Activated T-helper 17 cell treated with anti-CD3 and anti-CD28 coated beads, Interleukin-2, amount 50 U/mL, for 72 hours (primary cell): ENCODE data around the gene VPS29. TPM values are rescaled to one million over a fixed set of nuclear protein-coding genes. Genes with fewer than 3 reads are reported as not detected.
"Not testable (repeated sequence)": the region's sequence is repeated elsewhere in the genome, so short reads cannot be mapped to it uniquely, and the experiment has no call there.

Source experiments
- ATAC-seq: fragments of 150-1000 bp; cut with Tn5 transposase; replicated peaks from 2 replicates; pipeline ENCODE4 v1.10.0; 2021; ENCODE audit warnings: mild to moderate bottlenecking, moderate library complexity
- H3K27ac Mint-ChIP-seq: one replicate; pipeline ENCODE4 v1.8.0; 2022; ENCODE audit warnings: mixed read lengths
- H3K27me3 Mint-ChIP-seq: one replicate; pipeline ENCODE4 v1.8.0; 2022; ENCODE audit warnings: mixed read lengths
- H3K36me3 Mint-ChIP-seq: one replicate; pipeline ENCODE4 v1.8.0; 2022; ENCODE audit warnings: low read depth, mild to moderate bottlenecking, mixed read lengths
- H3K4me1 Mint-ChIP-seq: one replicate; pipeline ENCODE4 v1.8.0; 2022; ENCODE audit warnings: mixed read lengths
- H3K4me3 Mint-ChIP-seq: one replicate; pipeline ENCODE4 v1.8.0; 2022; ENCODE audit warnings: mild to moderate bottlenecking, mixed read lengths
- H3K9me3 Mint-ChIP-seq: one replicate; pipeline ENCODE4 v1.8.0; 2022; ENCODE audit warnings: mixed read lengths
- total RNA-seq, 2 donors: library from RNA; stranded (reverse); gene quantifications; one replicate each; pipeline ENCODE4 v1.2.3, GENCODE V29; 2022

VPS29 gene
- total RNA-seq, 2 donors from 2014 or later: 103 to 125 TPM

- Mint-ChIP-seq H3K27ac (no peak overlapping the region), H3K36me3 (peaks cover 42% of the 10 kb centered on the region), H3K27me3 (no peaks in the 10 kb centered on the region), H3K4me3 (peak overlapping the region; percentile 93), H3K4me1 (peaks cover 9% of the 10 kb centered on the region), H3K9me3 (peaks cover 4% of the 10 kb centered on the region)
- no peak for ATAC-seq
Measured at GRCh38 chr12:110503432-110503831, 1.5 kb upstream of the VPS29 start.

- Mint-ChIP-seq H3K27me3 (no peaks in the 10 kb centered on the region), H3K4me1 (peaks cover 9% of the 10 kb centered on the region), H3K27ac (peak overlapping the region; percentile 98), H3K36me3 (peaks cover 61% of the 10 kb centered on the region), H3K4me3 (peak overlapping the region; percentile 93), H3K9me3 (peaks cover 4% of the 10 kb centered on the region)
- ATAC-seq: peak; percentile 25
Measured at GRCh38 chr12:110501399-110501751, 536 bp downstream of the VPS29 start.

- H3K4me3 Mint-ChIP-seq: peak overlapping the region; percentile 93
- H3K9me3 Mint-ChIP-seq: peaks cover 4% of the 10 kb centered on the region
- H3K4me1 Mint-ChIP-seq: peaks cover 9% of the 10 kb centered on the region
- H3K27ac Mint-ChIP-seq: no peak overlapping the region
- H3K27me3 Mint-ChIP-seq: no peaks in the 10 kb centered on the region
- H3K36me3 Mint-ChIP-seq: peaks cover 83% of the 10 kb centered on the region
- no peak for ATAC-seq
Measured at GRCh38 chr12:110498984-110499706, 2.8 kb downstream of the VPS29 start.

GRCh38 chr12:110475426-110475825, 26.5 kb downstream of the VPS29 start:
- Mint-ChIP-seq H3K4me1 (no peaks in the 10 kb centered on the region), H3K4me3 (no peak overlapping the region), H3K9me3 (no peaks in the 10 kb centered on the region), H3K36me3 (peaks cover 51% of the 10 kb centered on the region), H3K27ac (no peak overlapping the region), H3K27me3 (no peaks in the 10 kb centered on the region)
- ATAC-seq: no peak

GRCh38 chr12:110468214-110469048, 33.5 kb downstream of the VPS29 start, which contains the start of the genes FAM216A and GPN3:
Gene FAM216A, plus strand, starts transcription at chr12:110468845. Its CDS starts 31 bp downstream, at chr12:110468876.
Gene GPN3, minus strand, starts transcription at chr12:110468257. Its CDS starts 54 bp downstream, at chr12:110468203.
- H3K36me3 Mint-ChIP-seq: peaks cover 66% of the 10 kb centered on the region
- H3K27ac Mint-ChIP-seq: peak within 1 kb of the TSS; percentile 92
- no peaks in the 10 kb centered on the region for H3K9me3 Mint-ChIP-seq
- peak within 1 kb of the TSS; percentile 87 for H3K4me3 Mint-ChIP-seq
- H3K27me3 Mint-ChIP-seq: no peaks in the 10 kb centered on the region
- ATAC-seq: peak; percentile 86
- H3K4me1 Mint-ChIP-seq: peaks cover 4% of the 10 kb centered on the region

GRCh38 chr12:110467847-110468213, 34.1 kb downstream of the VPS29 start:
- Mint-ChIP-seq H3K36me3 (peaks cover 69% of the 10 kb centered on the region), H3K27me3 (no peaks in the 10 kb centered on the region), H3K4me1 (peaks cover 4% of the 10 kb centered on the region), H3K27ac (peak overlapping the region; percentile 92), H3K4me3 (peak overlapping the region; percentile 87), H3K9me3 (no peaks in the 10 kb centered on the region)
- ATAC-seq: no peak

- Mint-ChIP-seq H3K27ac (no peak overlapping the region), H3K36me3 (peaks cover 72% of the 10 kb centered on the region), H3K27me3 (no peaks in the 10 kb centered on the region), H3K4me1 (peaks cover 4% of the 10 kb centered on the region), H3K4me3 (peak overlapping the region; percentile 87), H3K9me3 (no peaks in the 10 kb centered on the region)
- ATAC-seq: no peak
Measured at GRCh38 chr12:110466791-110467190, 35.1 kb downstream of the VPS29 start.

- not testable (repeated sequence) for H3K27ac Mint-ChIP-seq, H3K9me3 Mint-ChIP-seq, H3K4me3 Mint-ChIP-seq, H3K27me3 Mint-ChIP-seq, H3K4me1 Mint-ChIP-seq, ATAC-seq
- H3K36me3 Mint-ChIP-seq: peaks cover 76% of the 10 kb centered on the region
Measured at GRCh38 chr12:110465765-110466164, 36.1 kb downstream of the VPS29 start.

- no peak for ATAC-seq
- H3K4me1 Mint-ChIP-seq: peaks cover 4% of the 10 kb centered on the region
- H3K27me3 Mint-ChIP-seq: no peaks in the 10 kb centered on the region
- H3K4me3 Mint-ChIP-seq: no peak overlapping the region
- H3K36me3 Mint-ChIP-seq: peaks cover 76% of the 10 kb centered on the region
- H3K9me3 Mint-ChIP-seq: no peaks in the 10 kb centered on the region
- H3K27ac Mint-ChIP-seq: no peak overlapping the region
Measured at GRCh38 chr12:110465024-110465423, 36.9 kb downstream of the VPS29 start.

- ATAC-seq, H3K27ac Mint-ChIP-seq, H3K4me3 Mint-ChIP-seq, H3K9me3 Mint-ChIP-seq, H3K27me3 Mint-ChIP-seq, H3K4me1 Mint-ChIP-seq: not testable (repeated sequence)
- H3K36me3 Mint-ChIP-seq: peaks cover 94% of the 10 kb centered on the region
Measured at GRCh38 chr12:110461189-110461588, 40.7 kb downstream of the VPS29 start.

GRCh38 chr12:110458756-110459155, 43.2 kb downstream of the VPS29 start:
- no peak for ATAC-seq
- Mint-ChIP-seq H3K4me3 (no peak overlapping the region), H3K27me3 (no peaks in the 10 kb centered on the region), H3K27ac (no peak overlapping the region), H3K4me1 (no peaks in the 10 kb centered on the region), H3K9me3 (no peaks in the 10 kb centered on the region), H3K36me3 (peaks cover 97% of the 10 kb centered on the region)

GRCh38 chr12:110453569-110454296, 48.2 kb downstream of the VPS29 start:
- Mint-ChIP-seq H3K36me3 (peaks cover 90% of the 10 kb centered on the region), H3K27me3 (no peaks in the 10 kb centered on the region), H3K4me1 (peaks cover 4% of the 10 kb centered on the region), H3K27ac (no peak overlapping the region), H3K9me3 (no peaks in the 10 kb centered on the region), H3K4me3 (no peak overlapping the region)
- no peak for ATAC-seq

- Mint-ChIP-seq H3K4me3 (peak overlapping the region; percentile 95), H3K27ac (peak overlapping the region; percentile 99), H3K36me3 (peaks cover 90% of the 10 kb centered on the region), H3K9me3 (no peaks in the 10 kb centered on the region), H3K4me1 (peaks cover 10% of the 10 kb centered on the region), H3K27me3 (no peaks in the 10 kb centered on the region)
- no peak for ATAC-seq
Measured at GRCh38 chr12:110451263-110451662, 50.6 kb downstream of the VPS29 start.

- Mint-ChIP-seq H3K36me3 (peaks cover 87% of the 10 kb centered on the region), H3K4me1 (peaks cover 14% of the 10 kb centered on the region), H3K27ac (peak within 1 kb of the TSS; percentile 99), H3K9me3 (no peaks in the 10 kb centered on the region), H3K4me3 (peak within 1 kb of the TSS; percentile 95), H3K27me3 (no peaks in the 10 kb centered on the region)
- ATAC-seq: peak; percentile 99
Measured at GRCh38 chr12:110449799-110450497, 52.0 kb downstream of the VPS29 start, which contains the start of gene ARPC3. Gene ARPC3, minus strand, starts transcription at chr12:110450337. Its CDS starts 77 bp downstream, at chr12:110450260.
